Measurements from ENCODE around the gene MPP2.

DNA sequence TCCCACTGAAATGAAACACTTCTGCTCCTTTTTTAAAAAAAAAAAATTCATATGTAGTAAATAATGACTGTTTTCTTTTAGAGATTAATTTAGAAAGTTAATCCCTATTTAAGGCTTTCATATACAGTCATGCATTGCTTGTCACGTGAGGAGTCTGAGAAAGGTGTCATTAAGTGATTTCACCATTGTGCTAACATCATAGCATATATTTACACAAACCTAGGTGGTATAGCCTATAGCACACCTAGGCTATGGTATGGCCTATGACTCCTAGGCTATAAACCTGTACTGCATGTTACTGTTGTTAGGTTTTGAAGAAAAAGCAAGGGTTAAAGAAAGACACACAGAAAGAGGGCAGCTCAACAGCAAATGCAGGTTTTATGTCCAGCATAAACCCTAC is 21.3 kb upstream of the MPP2 start:
- TF ChIP-seq CTCF (IDR thresholded peaks at IDR 0.05) (no peak), POLR2A (IDR thresholded peaks at IDR 0.05) (no peak), POLR2AphosphoS5 (IDR thresholded peaks at IDR 0.05) (no peak), EP300 (IDR thresholded peaks at IDR 0.05) (no peak)
